Hepatocyte (in vitro differentiated cells): ENCODE data around the gene DOCK1. TPM values are rescaled to one million over a fixed set of nuclear protein-coding genes. Genes with fewer than 3 reads are reported as not detected.

Source experiments
- DNase-seq: peaks from one replicate; pipeline ENCODE4 v3.0.0-alpha.2; 2016; ENCODE audit warnings: low spot score
- H2AFZ ChIP-seq: fragments of 200-600 bp; sonication (generic); 2 replicates; pipeline ENCODE4 v1.6.0; 2016; ENCODE audit warnings: antibody characterized with exemption, mild to moderate bottlenecking
- H3K27ac ChIP-seq: fragments of 200-600 bp; sonication (generic); 2 replicates; pipeline ENCODE4 v1.5.1; 2016; ENCODE audit warnings: mild to moderate bottlenecking
- H3K27me3 ChIP-seq: fragments of 200-600 bp; sonication (generic); 2 replicates; pipeline ENCODE4 v1.6.1; 2016
- H3K36me3 ChIP-seq: fragments of 200-600 bp; sonication (generic); replicated peaks from 2 replicates; pipeline ENCODE4 v1.5.1; 2016; ENCODE audit warnings: low read depth; ENCODE audit not compliant: insufficient read depth
- H3K4me1 ChIP-seq: fragments of 200-600 bp; sonication (generic); 2 replicates; pipeline ENCODE4 v1.5.1; 2016; ENCODE audit warnings: mild to moderate bottlenecking, moderate library complexity; ENCODE audit not compliant: insufficient read depth
- H3K4me2 ChIP-seq: fragments of 200-600 bp; sonication (generic); 2 replicates; pipeline ENCODE4 v1.6.0; 2016
- H3K4me3 ChIP-seq: fragments of 200-600 bp; sonication (generic); 2 replicates; pipeline ENCODE4 v1.5.1; 2016; ENCODE audit warnings: mild to moderate bottlenecking
- H3K79me2 ChIP-seq: fragments of 200-600 bp; sonication (generic); 2 replicates; pipeline ENCODE4 v1.6.0; 2017; ENCODE audit warnings: mild to moderate bottlenecking
- H3K9me2 ChIP-seq: fragments of 200-600 bp; sonication (generic); replicated peaks from 2 replicates; pipeline ENCODE4 v1.6.0; 2017; ENCODE audit warnings: mild to moderate bottlenecking; ENCODE audit not compliant: insufficient read depth
- H3K9me3 ChIP-seq: fragments of 200-600 bp; sonication (generic); 2 replicates; pipeline ENCODE4 v1.5.1; 2016; ENCODE audit warnings: low read depth, mild to moderate bottlenecking
- H4K20me1 ChIP-seq: fragments of 200-600 bp; sonication (generic); 2 replicates; pipeline ENCODE4 v1.6.0; 2016; ENCODE audit warnings: mild to moderate bottlenecking; ENCODE audit not compliant: insufficient read depth, poor library complexity, severe bottlenecking
- CTCF ChIP-seq: fragments of 200-600 bp; sonication (generic); IDR thresholded peaks from 2 replicates; pipeline ENCODE4 v1.5.1; 2016; ENCODE audit warnings: antibody characterized with exemption, mild to moderate bottlenecking; ENCODE audit not compliant: poor library complexity
- EZH2 ChIP-seq: fragments of 200-600 bp; sonication (generic); IDR thresholded peaks from 2 replicates; pipeline ENCODE4 v1.6.1; 2016; ENCODE audit warnings: antibody characterized with exemption, mild to moderate bottlenecking, borderline replicate concordance
- EZH2phosphoT487 ChIP-seq: fragments of 200-600 bp; sonication (generic); IDR thresholded peaks from one replicate; pipeline ENCODE4 v1.6.1; 2018; ENCODE audit warnings: antibody characterized with exemption, mild to moderate bottlenecking, low read depth, moderate library complexity; ENCODE audit not compliant: unreplicated experiment, severe bottlenecking
- WGBS: methylation state at CpG from one replicate; pipeline ENCODE4 v1.1.6; 2016; ENCODE audit warnings: low lambda C conversion rate; ENCODE audit errors: missing lambda C conversion rate; 5-methylcytosine and 5-hydroxymethylcytosine counted together
- polyA plus RNA-seq: library from polyadenylated mRNA; unstranded; fragments of >200 nt; fragmentation: Nextera tagmentation; extraction: Ambion mirVana; gene quantifications from 2 replicates; pipeline ENCODE4 v1.2.1, GENCODE V29; 2016
- total RNA-seq: library from RNA; depleted of rRNA; stranded (reverse); fragments of >200 nt; gene quantifications from 2 replicates; pipeline ENCODE4 v1.2.3, GENCODE V29; 2014

Gene DOCK1
- total and polyA plus RNA-seq, 2 experiments from 2014 or later, result 16.0 to 55.5 TPM

- H4K20me1 ChIP-seq, result peaks cover 8% of the 10 kb centered on the region
- no peaks in the 10 kb centered on the region for H3K36me3 ChIP-seq
- H3K9me2 ChIP-seq, result no peaks in the 10 kb centered on the region
- 84% methylated on average over 8 of the region's 8 CpGs for WGBS
- H3K4me1 ChIP-seq, result peaks cover 16% of the 10 kb centered on the region
- no peak overlapping the region for H3K27ac ChIP-seq
- TF ChIP-seq CTCF (peak; percentile 36), EZH2 (no peak)
- H3K79me2 ChIP-seq, result peaks cover 52% of the 10 kb centered on the region
- DNase-seq, result peak; percentile 31
- no peak overlapping the region for H2AFZ ChIP-seq
- no peak overlapping the region for H3K4me2 ChIP-seq
- no peaks in the 10 kb centered on the region for H3K27me3 ChIP-seq
- H3K9me3 ChIP-seq, result no peaks in the 10 kb centered on the region
- no peak overlapping the region for H3K4me3 ChIP-seq
Observed at GRCh38 chr10:126969310-126969709, 64.1 kb downstream of the DOCK1 start.

GRCh38 chr10:126972635-126973414 lies 67.6 kb downstream of the DOCK1 start:
- peaks cover 16% of the 10 kb centered on the region for H3K4me1 ChIP-seq
- H3K9me3 ChIP-seq, result no peaks in the 10 kb centered on the region
- H3K4me3 ChIP-seq, result no peak overlapping the region
- H3K9me2 ChIP-seq, result no peaks in the 10 kb centered on the region
- peaks cover 5% of the 10 kb centered on the region for H4K20me1 ChIP-seq
- peaks cover 28% of the 10 kb centered on the region for H3K79me2 ChIP-seq
- H3K27ac ChIP-seq, result peak overlapping the region; percentile 84
- TF ChIP-seq CTCF (no peak), EZH2phosphoT487 (no peak), EZH2 (no peak)
- no peaks in the 10 kb centered on the region for H3K36me3 ChIP-seq
- peak overlapping the region; percentile 76 for H3K4me2 ChIP-seq
- peak overlapping the region; percentile 57 for H2AFZ ChIP-seq
- no peaks in the 10 kb centered on the region for H3K27me3 ChIP-seq
- WGBS, result 15% methylated on average over 11 of the region's 11 CpGs
- DNase-seq, result peak; percentile 79

- Histone ChIP-seq H3K27ac (no peak overlapping the region), H3K27me3 (no peaks in the 10 kb centered on the region), H3K4me1 (peaks cover 16% of the 10 kb centered on the region), H3K36me3 (no peaks in the 10 kb centered on the region), H2AFZ (no peak overlapping the region), H4K20me1 (no peaks in the 10 kb centered on the region), H3K4me3 (no peak overlapping the region), H3K79me2 (peaks cover 10% of the 10 kb centered on the region), H3K9me2 (no peaks in the 10 kb centered on the region), H3K9me3 (no peaks in the 10 kb centered on the region), H3K4me2 (no peak overlapping the region)
- 94% methylated on average over 5 of the region's 5 CpGs for WGBS
- DNase-seq, result no peak
- TF ChIP-seq CTCF (no peak), EZH2phosphoT487 (no peak), EZH2 (no peak)
Observed at GRCh38 chr10:126975221-126975620, 70.0 kb downstream of the DOCK1 start.
